ENCODE data around the gene STH.

The STH gene

DNA sequence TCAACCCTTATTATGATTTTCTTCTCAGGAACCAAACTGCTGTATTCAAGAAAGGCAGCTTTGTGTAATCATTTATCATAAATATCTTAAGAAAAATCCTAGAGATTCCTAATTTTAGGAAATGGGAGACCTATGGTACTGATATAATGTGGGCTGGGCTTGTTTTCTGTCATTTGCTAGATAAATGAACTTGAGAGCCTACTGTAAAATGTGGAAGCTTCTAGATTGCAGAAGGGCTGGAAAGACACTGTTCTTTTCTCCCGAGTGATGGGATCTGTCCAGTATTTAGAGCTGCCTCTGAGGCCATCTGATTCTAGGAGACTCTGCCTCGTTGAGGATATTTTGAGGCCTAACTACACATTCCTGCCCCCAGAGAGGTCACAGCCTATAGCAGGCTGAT lies 19.9 kb upstream of the STH start:
- H3K27ac ChIP-seq (ENCODE audit: low read depth, low read length), result no peak overlapping the region
- H3K4me3 ChIP-seq (ENCODE audit: low read length), result no peak overlapping the region
- H3K4me1 ChIP-seq (ENCODE audit: control insufficient read depth, insufficient read depth, low read length), result no peaks in the 10 kb centered on the region
- H3K27me3 ChIP-seq (ENCODE audit: control insufficient read depth, insufficient read depth, low read length), result no peaks in the 10 kb centered on the region
- H3K9ac ChIP-seq (ENCODE audit: low read length), result no peak overlapping the region
- no peaks in the 10 kb centered on the region for H3K36me3 ChIP-seq (ENCODE audit: control insufficient read depth, insufficient read depth, low read length)

GRCh38 chr17:45980855-45981254 lies 18.2 kb upstream of the STH start:
- Histone ChIP-seq H3K9ac (ENCODE audit: low read length) (no peak overlapping the region), H3K27me3 (ENCODE audit: control insufficient read depth, insufficient read depth, low read length) (no peaks in the 10 kb centered on the region), H3K4me1 (ENCODE audit: control insufficient read depth, insufficient read depth, low read length) (no peaks in the 10 kb centered on the region), H3K36me3 (ENCODE audit: control insufficient read depth, insufficient read depth, low read length) (no peaks in the 10 kb centered on the region), H3K27ac (ENCODE audit: low read depth, low read length) (no peak overlapping the region), H3K4me3 (ENCODE audit: low read length) (no peak overlapping the region)

DNA sequence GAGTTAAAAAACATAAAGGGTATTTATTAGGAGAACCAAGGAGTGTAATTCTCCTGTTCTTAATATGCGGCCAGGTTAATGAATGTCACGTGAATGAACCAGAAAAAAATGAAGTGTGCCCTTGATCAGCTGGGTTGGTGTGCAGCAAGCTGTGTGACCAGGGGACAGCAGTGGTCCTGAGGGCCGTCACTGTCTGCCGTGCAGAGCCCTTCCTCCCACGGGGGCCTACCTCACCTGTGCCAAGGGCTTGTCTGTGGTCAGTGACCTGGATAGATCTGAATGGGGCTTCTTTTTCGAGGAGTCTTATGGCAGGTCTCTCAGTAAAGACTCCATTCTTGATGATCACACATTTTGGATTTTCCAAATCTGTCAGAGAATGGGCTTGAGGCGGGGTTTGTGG lies 17.7 kb upstream of the STH start:
- no peak overlapping the region for H3K27ac ChIP-seq (ENCODE audit: low read depth, low read length)
- no peak overlapping the region for H3K9ac ChIP-seq (ENCODE audit: low read length)
- no peak overlapping the region for H3K4me3 ChIP-seq (ENCODE audit: low read length)
- no peaks in the 10 kb centered on the region for H3K27me3 ChIP-seq (ENCODE audit: control insufficient read depth, insufficient read depth, low read length)
- no peaks in the 10 kb centered on the region for H3K4me1 ChIP-seq (ENCODE audit: control insufficient read depth, insufficient read depth, low read length)
- no peaks in the 10 kb centered on the region for H3K36me3 ChIP-seq (ENCODE audit: control insufficient read depth, insufficient read depth, low read length)

- no peaks in the 10 kb centered on the region for H3K36me3 ChIP-seq (ENCODE audit: control insufficient read depth, insufficient read depth, low read length)
- H3K27ac ChIP-seq (ENCODE audit: low read depth, low read length), result no peak overlapping the region
- no peaks in the 10 kb centered on the region for H3K27me3 ChIP-seq (ENCODE audit: control insufficient read depth, insufficient read depth, low read length)
- H3K4me1 ChIP-seq (ENCODE audit: control insufficient read depth, insufficient read depth, low read length), result no peaks in the 10 kb centered on the region
- H3K9ac ChIP-seq (ENCODE audit: low read length), result no peak overlapping the region
- no peak overlapping the region for H3K4me3 ChIP-seq (ENCODE audit: low read length)
Measured at GRCh38 chr17:45982791-45983613, 16.0 kb upstream of the STH start.

- Histone ChIP-seq H3K4me3 (ENCODE audit: low read length) (no peak overlapping the region), H3K9ac (ENCODE audit: low read length) (no peak overlapping the region), H3K27me3 (ENCODE audit: control insufficient read depth, insufficient read depth, low read length) (no peaks in the 10 kb centered on the region), H3K27ac (ENCODE audit: low read depth, low read length) (no peak overlapping the region), H3K4me1 (ENCODE audit: control insufficient read depth, insufficient read depth, low read length) (no peaks in the 10 kb centered on the region), H3K36me3 (ENCODE audit: control insufficient read depth, insufficient read depth, low read length) (no peaks in the 10 kb centered on the region)
Measured at GRCh38 chr17:45983614-45984310, 15.3 kb upstream of the STH start.

DNA sequence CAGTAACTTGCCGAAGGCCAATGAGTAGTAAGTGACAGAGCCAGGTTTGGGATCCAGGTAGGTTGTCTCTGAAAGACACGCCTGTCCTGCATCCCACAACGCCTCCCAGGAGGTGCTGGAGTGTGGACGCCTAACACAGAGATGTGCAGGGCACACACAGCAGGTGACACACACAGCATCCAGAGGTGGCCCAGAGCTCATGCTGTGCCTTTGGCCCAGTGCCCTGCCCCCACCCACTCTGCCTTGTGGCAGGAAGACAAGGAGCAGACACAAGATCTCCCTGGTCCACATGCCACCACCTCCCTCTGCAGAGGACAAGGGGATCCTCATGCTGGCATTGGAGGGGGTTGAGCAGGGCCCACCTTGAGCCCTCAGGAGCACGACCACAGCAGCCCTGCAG lies 14.7 kb upstream of the STH start:
- H3K36me3 ChIP-seq (ENCODE audit: control insufficient read depth, insufficient read depth, low read length), result no peaks in the 10 kb centered on the region
- H3K27me3 ChIP-seq (ENCODE audit: control insufficient read depth, insufficient read depth, low read length), result no peaks in the 10 kb centered on the region
- no peak overlapping the region for H3K9ac ChIP-seq (ENCODE audit: low read length)
- no peak overlapping the region for H3K27ac ChIP-seq (ENCODE audit: low read depth, low read length)
- no peaks in the 10 kb centered on the region for H3K4me1 ChIP-seq (ENCODE audit: control insufficient read depth, insufficient read depth, low read length)
- H3K4me3 ChIP-seq (ENCODE audit: low read length), result no peak overlapping the region

DNA sequence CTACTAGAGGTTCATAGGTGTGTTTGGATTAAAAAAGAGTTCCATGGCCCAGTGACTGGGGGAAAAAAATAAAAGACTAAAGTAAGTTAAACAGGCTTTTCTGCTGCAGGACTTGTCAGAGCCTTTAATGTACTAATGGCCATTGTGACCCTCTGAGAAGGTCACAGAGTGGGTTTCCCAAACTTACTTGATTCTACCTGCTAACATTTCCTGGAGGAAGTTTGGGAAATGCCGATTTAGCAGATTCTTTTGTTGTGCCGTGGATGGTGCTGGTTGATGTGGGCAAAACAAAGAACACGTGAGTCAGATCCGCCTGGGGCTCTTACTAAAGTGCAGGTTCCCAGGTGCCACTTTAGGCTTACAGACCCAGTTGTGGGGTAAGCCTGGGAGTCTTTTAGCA lies 13.6 kb upstream of the STH start:
- Histone ChIP-seq H3K4me1 (ENCODE audit: control insufficient read depth, insufficient read depth, low read length) (no peaks in the 10 kb centered on the region), H3K36me3 (ENCODE audit: control insufficient read depth, insufficient read depth, low read length) (no peaks in the 10 kb centered on the region), H3K27ac (ENCODE audit: low read depth, low read length) (no peak overlapping the region)

DNA sequence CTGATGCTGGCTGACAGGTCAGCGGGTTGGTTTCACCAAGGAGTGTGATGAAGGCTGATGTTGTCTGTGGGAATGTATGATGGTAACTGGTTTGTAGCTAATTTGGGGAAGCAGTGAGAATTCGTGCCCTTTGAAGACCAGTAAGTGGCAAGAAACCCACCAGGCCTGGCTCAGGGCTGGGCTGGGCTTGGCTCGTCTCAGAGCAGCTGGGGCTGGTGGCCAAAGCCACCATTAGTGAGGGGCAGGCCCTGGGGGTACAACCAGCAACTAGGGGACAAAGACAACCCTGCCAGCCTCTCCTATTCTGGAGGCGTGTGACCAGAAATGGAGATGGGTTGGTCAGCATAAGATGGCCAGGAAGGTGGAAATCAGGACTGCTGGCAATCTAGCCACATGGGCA lies 13.0 kb upstream of the STH start:
- Histone ChIP-seq H3K27me3 (ENCODE audit: control insufficient read depth, insufficient read depth, low read length) (no peaks in the 10 kb centered on the region), H3K4me1 (ENCODE audit: control insufficient read depth, insufficient read depth, low read length) (no peaks in the 10 kb centered on the region), H3K4me3 (ENCODE audit: low read length) (no peak overlapping the region), H3K27ac (ENCODE audit: low read depth, low read length) (no peak overlapping the region), H3K36me3 (ENCODE audit: control insufficient read depth, insufficient read depth, low read length) (no peaks in the 10 kb centered on the region), H3K9ac (ENCODE audit: low read length) (no peak overlapping the region)

More for the DNA sequence above, 13.6 kb upstream of the STH start:
- H3K9ac ChIP-seq (ENCODE audit: low read length), result no peak overlapping the region
- no peak overlapping the region for H3K4me3 ChIP-seq (ENCODE audit: low read length)
- H3K27me3 ChIP-seq (ENCODE audit: control insufficient read depth, insufficient read depth, low read length), result no peaks in the 10 kb centered on the region

- no peak overlapping the region for H3K4me3 ChIP-seq (ENCODE audit: low read length)
- no peak overlapping the region for H3K9ac ChIP-seq (ENCODE audit: low read length)
- no peak overlapping the region for H3K27ac ChIP-seq (ENCODE audit: low read depth, low read length)
- no peaks in the 10 kb centered on the region for H3K27me3 ChIP-seq (ENCODE audit: control insufficient read depth, insufficient read depth, low read length)
- no peaks in the 10 kb centered on the region for H3K4me1 ChIP-seq (ENCODE audit: control insufficient read depth, insufficient read depth, low read length)
- no peaks in the 10 kb centered on the region for H3K36me3 ChIP-seq (ENCODE audit: control insufficient read depth, insufficient read depth, low read length)
Measured at GRCh38 chr17:45987706-45988105, 11.3 kb upstream of the STH start.

GRCh38 chr17:45989759-45990158 lies 9.3 kb upstream of the STH start:
- no peak overlapping the region for H3K27ac ChIP-seq (ENCODE audit: low read depth, low read length)

DNA sequence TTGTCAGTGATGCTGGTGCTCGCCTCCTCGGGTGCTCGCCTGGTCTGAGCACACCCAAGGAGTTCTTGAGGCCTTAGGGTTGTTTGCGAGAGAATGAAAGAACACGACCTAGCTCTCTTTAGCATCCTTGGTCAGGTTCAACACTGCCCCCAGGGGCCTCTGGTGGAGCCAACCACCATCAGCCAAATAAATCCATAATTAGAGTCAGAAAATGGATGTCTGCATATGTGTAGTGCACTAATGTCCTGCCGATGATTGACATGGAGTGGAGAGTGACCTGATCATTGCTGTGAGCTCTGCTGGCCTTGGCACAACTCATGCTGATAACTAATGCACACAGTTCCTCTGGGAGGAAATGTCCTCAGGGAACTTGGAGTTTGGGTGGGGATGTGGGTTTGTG lies 8.2 kb upstream of the STH start:
- Histone ChIP-seq H3K27ac (ENCODE audit: low read depth, low read length) (no peak overlapping the region), H3K4me1 (ENCODE audit: control insufficient read depth, insufficient read depth, low read length) (no peaks in the 10 kb centered on the region), H3K27me3 (ENCODE audit: control insufficient read depth, insufficient read depth, low read length) (no peaks in the 10 kb centered on the region), H3K9ac (ENCODE audit: low read length) (no peak overlapping the region), H3K36me3 (ENCODE audit: control insufficient read depth, insufficient read depth, low read length) (no peaks in the 10 kb centered on the region), H3K4me3 (ENCODE audit: low read length) (no peak overlapping the region)

More at GRCh38 chr17:45989759-45990158, 9.3 kb upstream of the STH start:
- no peak overlapping the region for H3K9ac ChIP-seq (ENCODE audit: low read length)
- H3K4me3 ChIP-seq (ENCODE audit: low read length), result no peak overlapping the region
- H3K27me3 ChIP-seq (ENCODE audit: control insufficient read depth, insufficient read depth, low read length), result no peaks in the 10 kb centered on the region
- H3K36me3 ChIP-seq (ENCODE audit: control insufficient read depth, insufficient read depth, low read length), result no peaks in the 10 kb centered on the region
- H3K4me1 ChIP-seq (ENCODE audit: control insufficient read depth, insufficient read depth, low read length), result no peaks in the 10 kb centered on the region

DNA sequence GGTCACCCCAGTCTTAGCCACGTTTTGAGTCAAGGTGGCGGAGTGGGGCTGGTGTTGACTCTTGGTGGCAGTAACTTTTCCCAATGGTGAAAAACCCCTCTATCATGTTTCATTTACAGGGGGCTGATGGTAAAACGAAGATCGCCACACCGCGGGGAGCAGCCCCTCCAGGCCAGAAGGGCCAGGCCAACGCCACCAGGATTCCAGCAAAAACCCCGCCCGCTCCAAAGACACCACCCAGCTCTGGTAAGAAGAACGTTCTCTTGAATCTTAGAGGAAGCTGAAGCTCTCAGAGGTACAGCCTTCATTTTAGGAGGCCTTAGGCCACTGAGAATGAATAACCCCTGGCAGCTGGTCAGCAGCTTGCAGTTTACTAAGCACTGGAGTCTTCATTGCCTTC lies 7.7 kb upstream of the STH start:
- no peak overlapping the region for H3K9ac ChIP-seq (ENCODE audit: low read length)
- no peaks in the 10 kb centered on the region for H3K4me1 ChIP-seq (ENCODE audit: control insufficient read depth, insufficient read depth, low read length)
- H3K36me3 ChIP-seq (ENCODE audit: control insufficient read depth, insufficient read depth, low read length), result no peaks in the 10 kb centered on the region
- no peaks in the 10 kb centered on the region for H3K27me3 ChIP-seq (ENCODE audit: control insufficient read depth, insufficient read depth, low read length)
- no peak overlapping the region for H3K27ac ChIP-seq (ENCODE audit: low read depth, low read length)
- no peak overlapping the region for H3K4me3 ChIP-seq (ENCODE audit: low read length)

- Histone ChIP-seq H3K27ac (ENCODE audit: low read depth, low read length) (no peak overlapping the region), H3K9ac (ENCODE audit: low read length) (no peak overlapping the region), H3K36me3 (ENCODE audit: control insufficient read depth, insufficient read depth, low read length) (no peaks in the 10 kb centered on the region), H3K4me3 (ENCODE audit: low read length) (no peak overlapping the region), H3K27me3 (ENCODE audit: control insufficient read depth, insufficient read depth, low read length) (no peaks in the 10 kb centered on the region), H3K4me1 (ENCODE audit: control insufficient read depth, insufficient read depth, low read length) (no peaks in the 10 kb centered on the region)
Measured at GRCh38 chr17:45992175-45992574, 6.9 kb upstream of the STH start.

Measured in rectal smooth muscle tissue (tissue), 1 donor.